HG02981 (cell line): ENCODE measurements around the gene TNFAIP3.

Experiments used
- ATAC-seq: cut with Tn5 transposase; IDR thresholded peaks from one replicate; pipeline ENCODE4 v1.9.1; 2021; ENCODE audit warnings: mild to moderate bottlenecking, moderate library complexity; ENCODE audit not compliant: unreplicated experiment

Gene TNFAIP3

DNA sequence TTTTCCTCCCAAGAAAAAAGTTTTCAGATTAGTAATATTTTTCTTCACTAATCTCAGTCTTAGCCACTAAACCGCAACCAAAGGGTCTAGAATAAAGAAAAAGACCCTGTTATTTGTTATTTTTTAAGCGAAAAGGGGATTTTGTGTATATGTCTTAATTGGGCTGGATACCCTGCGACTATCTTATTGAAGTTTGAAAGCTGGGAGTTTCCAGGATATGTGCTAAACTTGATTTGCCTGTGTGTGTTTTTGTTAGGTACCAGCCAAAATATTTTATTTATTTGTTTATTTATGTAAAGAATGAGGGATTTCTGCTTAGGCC is 52.4 kb downstream of the TNFAIP3 start:
- no peak for ATAC-seq

DNA sequence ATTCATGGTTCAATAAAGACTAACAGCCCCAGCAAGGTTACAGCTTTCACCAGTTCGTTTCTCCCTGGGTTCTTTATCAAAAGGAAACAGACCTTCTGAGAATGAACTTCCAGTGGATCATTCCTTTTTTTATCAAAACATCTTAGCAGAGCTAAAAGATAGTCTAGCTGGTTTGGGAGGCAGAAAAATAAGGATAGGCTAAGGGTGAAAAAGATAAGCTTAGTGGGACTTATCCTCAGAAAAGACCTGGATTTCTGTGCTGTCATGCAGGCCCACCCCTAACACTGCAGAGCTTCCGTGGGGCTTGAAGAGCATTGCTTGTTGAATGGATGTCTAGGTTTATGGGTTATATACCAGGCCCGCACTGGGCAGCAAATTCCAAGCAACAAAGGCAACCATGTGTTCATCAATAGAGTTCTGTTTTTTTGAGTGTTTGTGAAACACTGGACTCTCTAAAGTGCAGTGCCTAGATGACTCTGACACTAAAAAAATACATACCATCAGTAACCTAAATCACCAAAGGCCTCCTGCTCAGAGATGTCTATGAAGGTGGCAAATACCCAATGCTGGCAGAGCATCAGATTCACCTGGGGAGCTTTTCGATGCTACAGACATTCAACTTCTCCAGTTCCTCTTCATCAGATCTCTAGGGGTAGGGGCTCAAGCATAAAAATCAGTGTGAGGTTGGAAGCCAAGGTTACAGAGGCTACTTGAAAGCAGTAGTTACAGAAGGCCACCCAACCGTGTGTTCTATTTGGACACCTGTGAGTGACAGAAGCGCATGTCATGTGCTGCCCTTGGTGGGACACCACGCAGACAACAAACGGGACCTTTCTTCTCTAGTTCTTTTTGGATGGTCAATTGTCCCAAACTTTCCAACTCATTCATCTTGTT is 53.0 kb downstream of the TNFAIP3 start:
- ATAC-seq, result peak; percentile 41

DNA sequence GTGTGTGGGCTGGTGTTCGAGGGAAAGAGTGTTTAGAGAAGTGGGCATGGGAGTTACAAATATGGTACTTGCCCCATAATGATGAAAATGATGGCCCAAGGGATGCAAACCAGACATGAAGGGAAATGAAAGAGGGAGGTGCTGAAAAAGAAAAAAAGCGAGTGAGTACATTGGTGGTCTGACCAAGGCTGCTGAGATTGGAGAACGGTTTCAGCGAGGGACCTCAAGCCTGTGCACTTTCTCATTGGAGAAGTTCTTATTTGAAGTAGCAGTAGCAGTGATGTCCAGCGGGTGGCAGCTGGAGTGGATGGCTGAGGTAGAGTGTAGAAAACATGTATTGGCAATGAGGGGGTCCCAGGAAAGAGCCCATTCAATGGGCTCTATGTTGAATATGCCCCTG is 54.8 kb downstream of the TNFAIP3 start:
- peak; percentile 65 for ATAC-seq

DNA sequence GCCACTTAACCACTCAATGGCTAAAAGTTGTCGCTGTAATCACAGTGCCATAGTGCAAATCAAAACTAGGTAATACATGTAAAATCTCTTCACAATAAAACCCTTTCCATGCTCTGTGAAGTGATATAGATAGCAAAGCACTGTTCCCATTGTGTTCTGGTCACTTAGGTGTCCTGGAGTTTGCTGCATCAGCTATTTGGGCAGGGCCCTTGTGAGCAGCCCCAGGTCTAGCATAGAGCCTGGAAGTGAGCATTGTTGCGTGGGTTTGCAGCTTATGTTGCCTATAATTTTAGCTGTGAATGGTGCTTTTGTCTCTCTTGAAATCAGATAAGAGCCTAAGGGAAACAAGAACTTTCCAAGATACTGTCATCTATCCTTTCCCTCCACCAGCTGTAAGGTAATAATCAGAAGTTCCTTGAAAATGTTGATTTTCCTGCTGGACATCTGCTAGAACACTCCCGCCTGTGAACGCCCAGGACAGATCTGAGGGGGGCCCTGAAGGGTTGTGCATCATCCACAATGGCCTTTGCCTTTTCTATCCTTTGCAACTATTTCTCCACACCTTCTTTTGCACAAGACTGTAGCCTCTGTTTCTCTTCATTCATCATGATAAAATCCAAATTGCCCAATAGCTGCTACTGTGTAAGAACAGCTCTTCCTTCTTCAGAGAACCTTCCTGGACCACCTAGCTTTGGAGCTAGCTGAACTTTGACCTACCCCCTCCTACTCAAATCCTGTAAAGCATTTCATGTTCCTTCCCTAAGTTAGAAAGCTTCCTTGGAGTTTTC is 57.0 kb downstream of the TNFAIP3 start:
- ATAC-seq, result no peak

DNA sequence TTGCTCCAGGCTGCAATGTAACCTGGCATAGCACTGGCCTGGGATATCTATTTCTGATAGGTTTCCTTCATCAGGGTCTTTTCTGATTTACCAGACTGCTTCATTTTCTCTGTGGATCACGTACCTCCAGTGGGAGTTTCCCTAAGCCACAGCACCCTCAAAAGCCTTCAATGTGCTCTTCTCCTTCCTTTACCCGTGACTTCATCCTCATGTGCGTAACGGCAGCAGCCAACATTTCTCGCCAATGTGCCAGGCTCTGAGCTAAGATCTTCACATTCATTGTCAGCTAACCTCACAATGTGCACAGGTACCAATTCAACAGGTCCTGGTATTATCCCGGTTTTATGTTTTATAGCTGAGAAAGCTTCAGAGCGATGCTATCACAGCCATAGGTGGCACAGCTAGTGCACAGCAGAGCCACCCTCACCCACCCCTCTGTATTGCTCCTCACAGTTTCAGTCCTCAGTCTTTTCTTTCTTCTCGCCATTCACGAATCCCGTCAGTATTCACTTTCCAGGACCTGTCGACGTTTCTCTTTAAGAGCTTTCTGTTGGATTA is 58.2 kb downstream of the TNFAIP3 start:
- no peak for ATAC-seq

DNA sequence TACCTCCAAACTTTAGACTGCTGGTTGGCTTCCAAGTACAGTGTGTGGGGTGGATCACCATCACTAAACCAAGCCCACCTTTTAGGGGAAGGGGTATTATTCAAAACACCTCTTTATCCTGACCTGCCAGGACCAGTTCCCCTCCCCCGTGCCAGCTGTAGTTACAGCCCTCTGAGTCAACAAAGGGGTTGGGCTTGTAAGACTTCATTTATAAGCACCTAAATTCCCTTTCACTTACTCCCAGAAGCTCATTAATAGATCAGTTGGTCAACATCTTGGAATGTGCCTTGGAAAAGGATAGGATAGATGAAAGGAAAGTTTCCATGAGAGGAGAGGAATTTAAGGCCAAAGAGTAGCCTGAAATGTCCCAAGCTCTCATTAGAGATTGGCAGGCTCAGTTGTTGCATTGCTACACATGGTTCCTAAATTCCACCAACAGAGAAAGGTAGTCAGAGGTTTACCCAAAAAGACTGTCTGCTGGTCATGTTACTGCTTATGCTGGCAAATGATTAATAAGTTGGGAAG is 59.2 kb downstream of the TNFAIP3 start:
- ATAC-seq, result no peak

DNA sequence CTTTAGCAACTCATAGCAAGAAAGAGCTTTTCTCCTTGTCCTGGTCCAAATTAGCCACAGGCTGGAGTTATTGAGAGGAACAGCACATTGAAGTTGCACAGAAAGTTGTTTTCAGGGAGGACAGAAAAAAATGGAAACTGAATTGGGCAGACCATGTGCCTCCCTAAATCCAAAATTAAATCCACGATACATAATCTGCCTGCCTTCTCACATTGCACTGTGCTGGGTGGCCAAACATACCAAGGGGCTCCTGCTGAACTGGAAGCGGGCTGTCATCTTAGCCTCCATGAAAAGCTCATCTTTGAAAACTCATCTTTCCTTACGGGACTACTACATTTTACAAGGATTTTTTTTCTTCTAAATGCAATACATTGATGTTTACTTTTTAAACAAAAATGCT is 59.9 kb downstream of the TNFAIP3 start:
- no peak for ATAC-seq

DNA sequence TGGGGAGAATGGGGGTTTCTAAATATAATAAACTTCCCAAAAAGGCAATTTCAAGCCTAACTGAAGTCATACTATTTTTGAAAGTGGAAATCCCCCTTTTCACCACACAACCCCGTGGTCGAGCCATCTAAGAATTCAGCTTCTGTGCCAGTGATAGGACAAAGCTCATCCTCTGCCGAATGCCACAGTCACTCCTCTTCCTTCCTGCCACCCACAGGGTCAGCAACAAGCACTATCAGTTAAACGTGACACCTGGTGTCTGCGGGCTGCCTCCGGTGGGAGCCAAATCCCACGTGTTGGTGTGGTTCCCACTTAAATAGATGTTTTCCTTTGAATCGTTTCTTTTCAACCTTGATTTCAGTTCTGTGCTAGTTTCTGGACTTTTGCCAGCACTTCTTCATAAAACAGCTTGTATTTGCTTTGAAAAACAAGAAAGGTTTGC is 60.7 kb downstream of the TNFAIP3 start:
- peak; percentile 86 for ATAC-seq

DNA sequence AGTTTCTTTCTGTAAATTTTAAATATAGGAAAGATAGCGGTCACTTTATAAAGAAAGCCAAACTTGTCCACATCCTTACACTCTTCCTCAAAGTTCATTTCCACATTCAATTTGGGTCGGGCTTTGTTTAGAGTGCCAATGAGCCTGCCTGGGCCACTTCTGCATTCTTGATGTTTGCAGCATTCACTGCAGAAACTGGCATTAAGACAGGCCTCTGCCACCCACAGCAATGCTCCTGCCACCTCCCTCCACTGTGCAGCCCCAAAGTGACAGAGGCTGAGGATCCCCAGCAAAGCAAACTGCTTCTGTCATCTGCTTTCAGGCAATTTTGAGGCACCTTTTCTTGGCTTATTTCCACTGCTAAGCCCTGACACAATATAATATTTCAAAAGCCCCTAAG is 61.2 kb downstream of the TNFAIP3 start:
- no peak for ATAC-seq

DNA sequence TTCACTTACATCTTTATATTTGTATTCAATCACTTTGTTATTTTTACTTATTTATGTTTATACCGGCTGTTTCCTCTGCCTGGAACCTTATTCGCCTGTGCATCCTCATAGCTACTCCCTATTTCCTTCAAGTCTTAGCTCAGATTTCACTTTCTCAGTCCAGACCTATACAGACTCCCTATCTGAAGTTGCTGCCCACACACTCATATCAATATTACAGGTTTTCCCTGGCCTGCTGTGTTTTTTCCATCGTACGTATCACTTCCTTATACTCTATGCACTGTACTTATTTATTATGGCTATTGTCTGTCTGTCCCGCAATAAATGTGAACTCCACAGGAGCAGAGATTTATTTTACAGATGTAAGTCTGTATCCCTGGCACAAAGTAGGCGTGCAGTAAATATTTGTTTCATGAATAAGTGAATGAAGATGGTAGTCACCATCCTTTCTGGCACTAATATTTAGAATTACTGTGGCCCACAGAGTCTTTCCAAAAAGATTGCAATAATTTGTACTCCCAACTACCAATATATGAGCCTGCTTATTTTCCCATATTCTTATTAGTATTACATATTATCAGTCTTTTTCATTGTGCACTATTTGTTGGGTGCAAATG is 64.9 kb downstream of the TNFAIP3 start:
- ATAC-seq, result no peak
